Measurements from ENCODE around the gene ACTR6. TPM values are rescaled to one million over a fixed set of nuclear protein-coding genes. Genes with fewer than 3 reads are reported as not detected.
"Not testable (repeated sequence)": the region's sequence is repeated elsewhere in the genome, so short reads cannot be mapped to it uniquely, and the experiment has no call there.

ACTR6 gene
- polyA plus RNA-seq, 1 experiment: 5.6 TPM

DNA sequence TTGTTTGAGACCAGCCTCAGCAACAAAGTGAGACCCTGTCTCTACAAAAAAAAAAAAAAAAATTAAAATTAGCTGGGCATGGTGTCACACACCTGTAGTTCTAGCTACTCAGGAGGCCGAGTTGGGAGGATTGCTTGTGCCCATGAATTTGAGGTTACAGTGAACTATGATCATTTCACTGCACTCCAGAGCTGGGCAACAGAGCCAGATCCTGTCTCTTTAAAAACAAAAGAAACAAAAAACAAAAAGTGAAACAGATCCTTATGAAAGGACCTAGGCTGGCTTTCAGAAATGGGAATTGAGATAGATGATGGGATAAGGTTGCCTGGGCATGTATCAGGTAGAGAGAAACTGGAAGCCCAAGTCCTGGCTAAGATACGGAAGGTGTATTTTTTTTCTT, 13.9 kb downstream of the ACTR6 start:
- peaks cover 4% of the 10 kb centered on the region for H3K36me3 ChIP-seq (ENCODE audit: control insufficient read depth, insufficient read depth, low read length)
- ChIA-PET POLR2A (no interaction called here), CTCF (interaction anchor here (1.2 kb wide), 1 partner anchor 341 kb away, joined by 3 read pairs; no protein-coding TSS in a partner anchor)
- no peak for DNase-seq (ENCODE audit: low read depth)
- no peak overlapping the region for H3K4me3 ChIP-seq (ENCODE audit: low read depth, low read length)
- TF ChIP-seq, protein P1, sequence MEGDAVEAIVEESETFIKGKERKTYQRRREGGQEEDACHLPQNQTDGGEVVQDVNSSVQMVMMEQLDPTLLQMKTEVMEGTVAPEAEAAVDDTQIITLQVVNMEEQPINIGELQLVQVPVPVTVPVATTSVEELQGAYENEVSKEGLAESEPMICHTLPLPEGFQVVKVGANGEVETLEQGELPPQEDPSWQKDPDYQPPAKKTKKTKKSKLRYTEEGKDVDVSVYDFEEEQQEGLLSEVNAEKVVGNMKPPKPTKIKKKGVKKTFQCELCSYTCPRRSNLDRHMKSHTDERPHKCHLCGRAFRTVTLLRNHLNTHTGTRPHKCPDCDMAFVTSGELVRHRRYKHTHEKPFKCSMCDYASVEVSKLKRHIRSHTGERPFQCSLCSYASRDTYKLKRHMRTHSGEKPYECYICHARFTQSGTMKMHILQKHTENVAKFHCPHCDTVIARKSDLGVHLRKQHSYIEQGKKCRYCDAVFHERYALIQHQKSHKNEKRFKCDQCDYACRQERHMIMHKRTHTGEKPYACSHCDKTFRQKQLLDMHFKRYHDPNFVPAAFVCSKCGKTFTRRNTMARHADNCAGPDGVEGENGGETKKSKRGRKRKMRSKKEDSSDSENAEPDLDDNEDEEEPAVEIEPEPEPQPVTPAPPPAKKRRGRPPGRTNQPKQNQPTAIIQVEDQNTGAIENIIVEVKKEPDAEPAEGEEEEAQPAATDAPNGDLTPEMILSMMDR (IDR thresholded peaks at IDR 0.05; ENCODE audit: insufficient read depth, low read depth, low read length): no peak
- no peaks in the 10 kb centered on the region for H3K27me3 ChIP-seq (ENCODE audit: control insufficient read depth, insufficient read depth, low read length)

DNA sequence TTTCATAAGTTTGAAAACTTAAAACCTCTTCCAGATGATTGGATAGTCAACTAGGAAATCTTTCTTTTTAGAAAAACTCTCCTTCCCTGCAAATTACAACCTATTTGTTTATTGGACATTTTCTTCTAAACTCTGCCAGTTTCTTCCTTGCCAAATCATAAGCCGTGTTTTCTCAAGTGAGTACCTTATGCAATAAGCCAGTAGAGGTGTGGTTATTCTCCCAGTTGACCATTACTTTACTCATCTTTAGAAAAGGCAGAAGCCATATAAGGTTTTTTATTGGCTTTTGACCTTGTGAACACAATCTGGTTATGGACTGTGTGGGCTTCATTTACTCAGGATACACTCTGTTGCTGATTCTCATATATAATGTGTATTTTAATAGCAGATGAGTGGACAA, 14.6 kb downstream of the ACTR6 start:
- no peak for DNase-seq (ENCODE audit: low read depth)
- ChIA-PET CTCF (no interaction called here), POLR2A (no interaction called here)
- Histone ChIP-seq H3K36me3 (ENCODE audit: control insufficient read depth, insufficient read depth, low read length) (peaks cover 4% of the 10 kb centered on the region), H3K27me3 (ENCODE audit: control insufficient read depth, insufficient read depth, low read length) (no peaks in the 10 kb centered on the region), H3K4me3 (ENCODE audit: low read depth, low read length) (no peak overlapping the region)
- TF ChIP-seq, protein P1 (IDR thresholded peaks at IDR 0.05; ENCODE audit: insufficient read depth, low read depth, low read length): no peak

DNA sequence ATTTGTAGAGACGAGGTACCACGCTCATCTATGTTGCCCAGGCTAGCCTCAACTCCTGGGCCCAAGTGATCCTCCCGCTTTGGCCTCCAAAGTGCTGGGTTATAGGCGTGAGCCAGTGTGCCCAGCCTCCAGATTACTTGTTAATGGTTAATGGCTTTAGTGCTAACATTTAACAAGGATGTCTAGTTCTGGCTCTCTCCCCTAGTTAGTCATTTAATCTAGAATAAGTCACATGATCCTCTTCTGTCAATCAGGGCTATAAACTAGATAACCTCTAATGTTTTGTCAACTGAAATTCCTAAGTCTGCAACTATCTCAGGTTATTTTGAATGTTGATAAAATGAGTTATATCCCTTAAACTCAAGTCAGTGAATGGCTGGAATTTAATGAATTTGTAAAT, 15.7 kb downstream of the ACTR6 start:
- peaks cover 5% of the 10 kb centered on the region for H3K36me3 ChIP-seq (ENCODE audit: control insufficient read depth, insufficient read depth, low read length)
- H3K27me3 ChIP-seq (ENCODE audit: control insufficient read depth, insufficient read depth, low read length): no peaks in the 10 kb centered on the region
- no peak for DNase-seq (ENCODE audit: low read depth)
- no peak overlapping the region for H3K4me3 ChIP-seq (ENCODE audit: low read depth, low read length)
- ChIA-PET POLR2A (no interaction called here), CTCF (no interaction called here)
- TF ChIP-seq, protein P1 (IDR thresholded peaks at IDR 0.05; ENCODE audit: insufficient read depth, low read depth, low read length): no peak

DNA sequence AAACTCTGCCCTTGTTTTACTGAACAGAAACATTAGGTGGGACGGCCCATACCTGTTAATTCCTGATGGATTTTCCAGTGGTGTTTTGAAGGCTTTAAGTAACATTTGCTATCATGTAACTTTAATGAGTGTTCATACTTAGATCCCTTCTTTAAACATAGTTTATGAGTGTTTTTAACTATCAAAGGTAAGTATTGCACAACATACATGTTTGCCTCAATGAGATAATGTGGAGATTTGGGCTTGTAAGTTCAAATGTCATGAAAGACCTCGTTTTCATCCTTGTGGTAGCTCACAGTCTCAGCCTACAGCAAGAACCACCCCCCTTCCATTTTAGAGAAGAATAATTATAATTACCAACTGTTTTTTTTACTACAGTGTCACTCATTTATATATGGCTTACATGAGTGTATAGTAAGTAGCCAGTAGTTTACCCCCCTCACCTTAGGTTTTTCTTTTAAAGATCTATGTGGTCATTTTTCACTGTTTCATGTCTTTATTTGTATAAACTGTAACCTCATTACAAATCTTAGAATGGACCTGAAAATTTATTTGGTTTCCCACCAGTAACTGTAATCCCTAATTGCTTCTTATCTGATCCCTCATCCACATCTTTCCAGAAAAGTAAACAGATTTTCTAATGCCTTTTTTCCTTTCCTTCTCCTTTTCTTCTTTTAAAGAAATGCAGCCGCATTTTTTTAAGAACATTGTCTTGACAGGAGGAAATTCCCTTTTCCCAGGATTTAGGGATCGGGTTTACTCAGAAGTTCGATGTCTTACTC, 18.9 kb downstream of the ACTR6 start:
- no peak overlapping the region for H3K4me3 ChIP-seq (ENCODE audit: low read depth, low read length)
- ChIA-PET CTCF (no interaction called here), POLR2A (no interaction called here)
- H3K36me3 ChIP-seq (ENCODE audit: control insufficient read depth, insufficient read depth, low read length): peaks cover 4% of the 10 kb centered on the region; the same call in 1 of the 2 replicates
- H3K27me3 ChIP-seq (ENCODE audit: control insufficient read depth, insufficient read depth, low read length): no peaks in the 10 kb centered on the region
- no peak for DNase-seq (ENCODE audit: low read depth)
- TF ChIP-seq, protein P1 (IDR thresholded peaks at IDR 0.05; ENCODE audit: insufficient read depth, low read depth, low read length): no peak

DNA sequence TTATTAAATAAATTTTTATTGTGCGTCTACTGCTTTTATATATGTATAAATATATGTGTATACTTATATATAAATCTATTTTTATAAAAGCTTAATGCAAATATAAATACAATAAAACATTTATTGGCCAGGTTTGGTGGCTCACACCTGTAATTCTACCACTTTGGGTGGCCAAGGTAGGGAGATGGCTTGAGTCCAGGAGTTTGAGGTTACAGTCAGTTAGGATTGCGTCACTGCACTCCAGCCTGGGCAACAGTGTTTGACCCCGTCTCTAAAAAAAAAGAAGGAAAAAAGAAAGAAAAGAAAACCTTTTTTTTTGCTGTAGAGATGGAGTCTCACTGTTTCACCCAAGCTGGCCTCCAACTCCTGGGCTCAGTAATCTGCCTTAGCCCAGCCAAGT, 20.9 kb downstream of the ACTR6 start:
- POLR2A ChIA-PET: interaction anchor here (0.6 kb wide), 1 partner anchor 37 kb away, joined by 3 read pairs; no protein-coding TSS in a partner anchor
- TF ChIP-seq, protein P1 (IDR thresholded peaks at IDR 0.05; ENCODE audit: insufficient read depth, low read depth, low read length): no peak
- Histone ChIP-seq H3K27me3 (ENCODE audit: control insufficient read depth, insufficient read depth, low read length) (no peaks in the 10 kb centered on the region), H3K36me3 (ENCODE audit: control insufficient read depth, insufficient read depth, low read length) (peaks cover 6% of the 10 kb centered on the region), H3K4me3 (ENCODE audit: low read depth, low read length) (no peak overlapping the region)
- CTCF ChIA-PET: no interaction called here
- no peak for DNase-seq (ENCODE audit: low read depth)

DNA sequence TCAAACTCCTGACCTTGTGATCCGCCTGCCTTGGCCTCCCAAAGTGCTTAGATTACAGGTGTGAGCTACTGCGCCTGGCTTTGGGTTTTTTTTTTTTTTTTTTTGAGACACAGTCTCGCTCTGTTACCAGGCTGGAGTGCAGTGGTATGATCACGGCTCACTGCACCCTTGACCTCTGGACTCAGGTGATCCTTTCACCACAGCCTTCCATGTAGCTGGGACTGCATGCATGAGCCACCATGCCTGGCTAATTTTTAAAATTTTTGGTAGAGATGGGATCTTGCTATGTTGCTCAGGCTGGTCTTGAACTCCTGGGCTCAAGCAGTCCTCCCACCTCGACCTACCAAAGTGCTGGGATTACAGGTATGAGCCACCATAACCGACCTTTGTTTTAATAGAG, 21.6 kb downstream of the ACTR6 start:
- H3K27me3 ChIP-seq (ENCODE audit: control insufficient read depth, insufficient read depth, low read length); H3K4me3 ChIP-seq (ENCODE audit: low read depth, low read length); POLR2A ChIA-PET; H3K36me3 ChIP-seq (ENCODE audit: control insufficient read depth, insufficient read depth, low read length); DNase-seq (ENCODE audit: low read depth): not testable (repeated sequence)
- CTCF ChIA-PET: interaction anchor here (5.0 kb wide), 1 partner anchor 11 kb away, joined by 26 read pairs; no protein-coding TSS in a partner anchor

All from BJ (cell line).